ENCODE measurements around the gene MRPS22. TPM values are rescaled to one million over a fixed set of nuclear protein-coding genes. Genes with fewer than 3 reads are reported as not detected.

The MRPS22 gene
- total and polyA plus RNA-seq, 2 experiments from 2014 or later, result 63.4 to 89.2 TPM

DNA sequence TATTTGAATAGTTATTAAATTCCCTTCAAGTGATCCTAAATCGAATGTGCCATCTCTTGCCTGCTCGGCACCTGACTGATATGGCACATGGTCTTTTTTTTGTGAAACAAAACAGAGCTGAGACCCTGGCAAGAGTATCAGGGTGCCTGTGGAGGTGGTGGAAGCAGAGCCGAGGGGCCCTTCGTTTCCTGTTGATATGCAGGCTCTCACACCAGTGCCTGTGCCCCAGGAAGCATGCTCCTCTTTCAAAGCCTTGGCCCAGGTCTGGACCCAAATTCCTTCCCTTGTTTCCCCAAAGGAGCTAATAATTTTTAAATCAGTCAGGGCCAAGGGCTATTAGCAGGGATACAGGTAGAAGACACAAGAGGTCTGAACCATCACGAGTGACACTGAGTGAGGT, 21.5 kb upstream of the MRPS22 start:
- Histone ChIP-seq H3K27me3 (peaks cover 34% of the 10 kb centered on the region), H3K36me3 (no peaks in the 10 kb centered on the region), H3K9me3 (ENCODE audit: low read depth) (no peaks in the 10 kb centered on the region), H3K4me1 (ENCODE audit: low read depth) (no peaks in the 10 kb centered on the region), H3K4me3 (no peak overlapping the region), H3K27ac (no peak overlapping the region)
- TF ChIP-seq, protein P1, sequence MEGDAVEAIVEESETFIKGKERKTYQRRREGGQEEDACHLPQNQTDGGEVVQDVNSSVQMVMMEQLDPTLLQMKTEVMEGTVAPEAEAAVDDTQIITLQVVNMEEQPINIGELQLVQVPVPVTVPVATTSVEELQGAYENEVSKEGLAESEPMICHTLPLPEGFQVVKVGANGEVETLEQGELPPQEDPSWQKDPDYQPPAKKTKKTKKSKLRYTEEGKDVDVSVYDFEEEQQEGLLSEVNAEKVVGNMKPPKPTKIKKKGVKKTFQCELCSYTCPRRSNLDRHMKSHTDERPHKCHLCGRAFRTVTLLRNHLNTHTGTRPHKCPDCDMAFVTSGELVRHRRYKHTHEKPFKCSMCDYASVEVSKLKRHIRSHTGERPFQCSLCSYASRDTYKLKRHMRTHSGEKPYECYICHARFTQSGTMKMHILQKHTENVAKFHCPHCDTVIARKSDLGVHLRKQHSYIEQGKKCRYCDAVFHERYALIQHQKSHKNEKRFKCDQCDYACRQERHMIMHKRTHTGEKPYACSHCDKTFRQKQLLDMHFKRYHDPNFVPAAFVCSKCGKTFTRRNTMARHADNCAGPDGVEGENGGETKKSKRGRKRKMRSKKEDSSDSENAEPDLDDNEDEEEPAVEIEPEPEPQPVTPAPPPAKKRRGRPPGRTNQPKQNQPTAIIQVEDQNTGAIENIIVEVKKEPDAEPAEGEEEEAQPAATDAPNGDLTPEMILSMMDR (IDR thresholded peaks at IDR 0.05; ENCODE audit: low read depth, low read length), result no peak
- no peak for DNase-seq (ENCODE audit: low read depth in 1 of 2, low spot score in 1 of 2)

DNA sequence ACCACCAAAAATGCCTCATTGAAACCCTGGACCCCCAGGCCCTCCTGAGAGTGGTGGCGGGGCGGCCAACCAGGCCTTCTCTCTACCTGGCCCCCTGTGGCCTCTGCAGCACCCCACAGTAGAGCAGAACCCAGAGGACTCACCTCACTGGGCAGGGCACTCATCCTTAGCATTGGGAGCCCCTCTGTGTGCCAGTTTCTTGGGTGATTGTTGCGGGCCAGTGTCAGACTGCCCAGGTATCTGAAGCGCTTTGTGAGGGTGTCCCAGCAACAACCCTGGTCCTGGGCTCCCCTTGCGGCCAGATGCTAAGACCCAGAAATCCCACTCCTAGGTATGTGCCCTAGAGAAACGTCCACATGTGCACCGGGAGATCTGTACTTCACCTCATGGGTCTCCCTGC, 20.7 kb upstream of the MRPS22 start:
- DNase-seq (ENCODE audit: low read depth in 1 of 2, low spot score in 1 of 2), result no peak
- Histone ChIP-seq H3K27me3 (peaks cover 33% of the 10 kb centered on the region), H3K27ac (no peak overlapping the region), H3K9me3 (ENCODE audit: low read depth) (no peaks in the 10 kb centered on the region), H3K4me3 (no peak overlapping the region), H3K36me3 (no peaks in the 10 kb centered on the region), H3K4me1 (ENCODE audit: low read depth) (no peaks in the 10 kb centered on the region)
- TF ChIP-seq, protein P1 (IDR thresholded peaks at IDR 0.05; ENCODE audit: low read depth, low read length), result no peak

DNA sequence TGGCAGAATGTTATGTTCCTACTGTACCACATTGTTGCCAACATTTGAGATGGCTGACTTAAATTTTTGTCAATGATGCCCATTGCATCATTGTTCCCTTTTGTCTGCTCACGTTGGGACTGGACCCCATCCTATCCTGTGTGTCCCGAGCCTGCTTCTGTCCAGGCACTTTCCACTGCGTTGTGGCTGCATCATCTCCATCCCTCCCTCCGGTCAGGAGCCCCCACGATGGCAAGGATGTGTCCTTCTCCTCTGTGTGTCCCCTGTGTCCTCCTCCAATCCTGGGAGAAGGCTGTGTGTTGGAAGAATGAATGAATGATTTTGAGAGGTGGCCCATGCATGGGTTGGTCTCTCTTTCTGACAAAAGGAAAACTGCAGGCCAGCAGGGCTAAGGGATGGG, 19.4 kb upstream of the MRPS22 start:
- H3K27ac ChIP-seq, result no peak overlapping the region
- H3K36me3 ChIP-seq, result no peaks in the 10 kb centered on the region
- H3K4me1 ChIP-seq (ENCODE audit: low read depth), result no peaks in the 10 kb centered on the region
- TF ChIP-seq, protein P1 (IDR thresholded peaks at IDR 0.05; ENCODE audit: low read depth, low read length), result no peak
- no peak overlapping the region for H3K4me3 ChIP-seq
- peaks cover 34% of the 10 kb centered on the region for H3K27me3 ChIP-seq
- DNase-seq (ENCODE audit: low read depth in 1 of 2, low spot score in 1 of 2), result no peak
- no peaks in the 10 kb centered on the region for H3K9me3 ChIP-seq (ENCODE audit: low read depth)

DNA sequence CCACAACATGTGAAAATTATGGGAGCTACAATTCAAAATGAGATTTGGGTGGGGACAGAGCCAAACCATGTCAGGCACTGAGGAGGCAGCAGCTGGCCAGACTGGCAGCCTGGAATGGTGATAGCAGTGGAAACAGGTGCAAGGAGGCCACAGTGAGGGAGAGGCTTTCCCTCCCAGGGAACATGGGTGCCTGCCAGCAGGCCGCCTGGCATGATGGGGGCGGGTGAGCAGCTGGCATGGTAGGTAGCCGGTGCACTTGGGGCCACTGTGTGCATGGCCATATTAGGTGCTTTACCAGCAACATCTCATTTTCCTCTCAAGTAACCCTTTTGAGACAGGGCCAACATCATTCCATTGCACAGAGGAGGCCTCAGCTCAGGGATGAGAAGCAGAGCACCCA, 18.3 kb upstream of the MRPS22 start:
- Histone ChIP-seq H3K27me3 (peaks cover 45% of the 10 kb centered on the region), H3K27ac (no peak overlapping the region), H3K4me1 (ENCODE audit: low read depth) (no peaks in the 10 kb centered on the region), H3K4me3 (no peak overlapping the region), H3K36me3 (no peaks in the 10 kb centered on the region), H3K9me3 (ENCODE audit: low read depth) (no peaks in the 10 kb centered on the region)
- no peak for DNase-seq (ENCODE audit: low read depth in 1 of 2, low spot score in 1 of 2)
- TF ChIP-seq, protein P1 (IDR thresholded peaks at IDR 0.05; ENCODE audit: low read depth, low read length), result no peak

DNA sequence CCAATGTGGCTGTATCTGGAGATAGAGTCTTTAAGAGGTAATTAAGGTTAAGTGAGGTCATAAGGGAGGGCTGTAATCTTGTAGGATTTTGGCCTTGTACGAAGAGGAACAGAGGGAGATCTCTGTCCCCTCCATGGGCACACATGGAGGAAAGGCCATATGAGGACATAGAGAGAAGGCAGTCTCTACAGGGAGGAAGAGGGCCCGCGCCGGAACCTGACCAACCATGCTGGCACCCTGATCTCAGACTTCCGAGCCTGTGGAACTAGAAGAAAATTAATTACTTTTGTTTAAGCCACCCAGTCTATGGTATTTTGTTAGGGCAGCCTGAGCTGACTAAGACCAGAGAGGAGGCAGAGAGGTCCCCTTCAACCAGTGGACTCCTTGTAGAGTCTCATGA, 17.7 kb upstream of the MRPS22 start:
- Histone ChIP-seq H3K4me3 (no peak overlapping the region), H3K9me3 (ENCODE audit: low read depth) (no peaks in the 10 kb centered on the region), H3K27me3 (peaks cover 51% of the 10 kb centered on the region), H3K4me1 (ENCODE audit: low read depth) (no peaks in the 10 kb centered on the region), H3K27ac (no peak overlapping the region), H3K36me3 (no peaks in the 10 kb centered on the region)
- TF ChIP-seq, protein P1 (IDR thresholded peaks at IDR 0.05; ENCODE audit: low read depth, low read length), result no peak
- no peak for DNase-seq (ENCODE audit: low read depth in 1 of 2, low spot score in 1 of 2)

DNA sequence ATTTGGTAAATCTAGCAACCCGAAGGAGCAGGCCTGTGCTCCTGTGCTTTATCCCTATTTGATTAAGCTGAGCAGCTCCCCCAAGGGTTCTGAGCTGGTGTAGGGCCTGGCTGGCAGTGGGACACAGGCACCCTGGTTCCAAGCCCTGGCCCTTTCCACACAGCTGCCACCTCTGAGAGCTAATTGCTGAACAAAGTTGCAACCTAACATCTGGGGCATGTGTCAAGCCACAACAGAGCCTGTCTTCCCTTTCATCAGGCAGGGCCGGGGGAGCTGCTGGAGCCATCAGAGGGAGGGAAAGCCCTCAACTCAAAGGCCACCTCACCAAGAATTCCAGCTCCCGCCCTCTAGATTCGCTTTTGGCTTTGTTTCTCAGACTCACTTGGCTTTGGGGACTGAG, 17.1 kb upstream of the MRPS22 start:
- no peaks in the 10 kb centered on the region for H3K36me3 ChIP-seq
- H3K27me3 ChIP-seq, result peaks cover 54% of the 10 kb centered on the region
- no peaks in the 10 kb centered on the region for H3K9me3 ChIP-seq (ENCODE audit: low read depth)
- TF ChIP-seq, protein P1 (IDR thresholded peaks at IDR 0.05; ENCODE audit: low read depth, low read length), result no peak
- no peak for DNase-seq (ENCODE audit: low read depth in 1 of 2, low spot score in 1 of 2)
- no peak overlapping the region for H3K4me3 ChIP-seq
- H3K27ac ChIP-seq, result no peak overlapping the region
- no peaks in the 10 kb centered on the region for H3K4me1 ChIP-seq (ENCODE audit: low read depth)
